KMS-11 (cell line): ENCODE data around the gene MCTP1.

ENCODE experiments used
- H2AFZ ChIP-seq: fragments of 200-600 bp; sonication (generic); 2 replicates; pipeline ENCODE4 v1.6.1; 2016; ENCODE audit warnings: antibody characterized with exemption, mixed run types, low read depth
- H3K27ac ChIP-seq: fragments of 200-600 bp; sonication (generic); 2 replicates; pipeline ENCODE4 v1.6.1; 2016; ENCODE audit warnings: mild to moderate bottlenecking, mixed run types
- H3K27me3 ChIP-seq: fragments of 200-600 bp; sonication (generic); 2 replicates; pipeline ENCODE4 v1.6.1; 2017; ENCODE audit warnings: mild to moderate bottlenecking, low read depth, mixed run types, moderate library complexity; ENCODE audit not compliant: insufficient read depth
- H3K36me3 ChIP-seq: fragments of 200-600 bp; sonication (generic); 2 replicates; pipeline ENCODE4 v1.6.1; 2017; ENCODE audit warnings: mild to moderate bottlenecking, mixed run types; ENCODE audit not compliant: insufficient read depth
- H3K4me1 ChIP-seq: fragments of 200-600 bp; sonication (generic); 2 replicates; pipeline ENCODE4 v1.6.1; 2016; ENCODE audit warnings: mild to moderate bottlenecking, low read depth, mixed run types; ENCODE audit not compliant: poor library complexity, severe bottlenecking
- H3K4me2 ChIP-seq: fragments of 200-600 bp; sonication (generic); 2 replicates; pipeline ENCODE4 v1.7.0; 2016; ENCODE audit warnings: mild to moderate bottlenecking, mixed run types
- H3K4me3 ChIP-seq: fragments of 200-600 bp; sonication (generic); IDR thresholded peaks from 2 replicates; pipeline ENCODE4 v1.6.1; 2017; ENCODE audit warnings: low read depth, low read length, mixed read lengths; ENCODE audit not compliant: insufficient read depth
- H3K79me2 ChIP-seq: fragments of 200-600 bp; sonication (generic); 2 replicates; pipeline ENCODE4 v1.6.1; 2016; ENCODE audit warnings: low read depth, mixed run types; ENCODE audit not compliant: insufficient read depth
- H3K9ac ChIP-seq: fragments of 200-600 bp; sonication (generic); 2 replicates; pipeline ENCODE4 v1.6.1; 2016; ENCODE audit warnings: mild to moderate bottlenecking, mixed run types
- H4K20me1 ChIP-seq: fragments of 200-600 bp; sonication (generic); 2 replicates; pipeline ENCODE4 v1.6.1; 2016; ENCODE audit warnings: mild to moderate bottlenecking, mixed run types; ENCODE audit not compliant: insufficient read depth
- CTCF ChIP-seq: fragments of 200-600 bp; sonication (generic); conservative IDR thresholded peaks from 2 replicates; pipeline ENCODE4 v1.6.1; 2017; ENCODE audit warnings: low read depth, mild to moderate bottlenecking, antibody characterized with exemption, low read length, moderate library complexity, mixed read lengths

MCTP1 gene

GRCh38 chr5:95159603-95160002 lies 125.3 kb downstream of the MCTP1 start:
- TF ChIP-seq CTCF, result no peak
- no peak overlapping the region for H2AFZ ChIP-seq
- H3K36me3 ChIP-seq, result no peaks in the 10 kb centered on the region
- H3K79me2 ChIP-seq, result no peaks in the 10 kb centered on the region
- no peak overlapping the region for H3K4me2 ChIP-seq
- no peaks in the 10 kb centered on the region for H3K27me3 ChIP-seq
- no peaks in the 10 kb centered on the region for H3K4me1 ChIP-seq
- H3K27ac ChIP-seq, result no peak overlapping the region
- H4K20me1 ChIP-seq, result no peaks in the 10 kb centered on the region
- H3K4me3 ChIP-seq, result no peak overlapping the region
- H3K9ac ChIP-seq, result no peak overlapping the region

- Histone ChIP-seq H3K4me2 (no peak overlapping the region), H3K27ac (no peak overlapping the region), H3K79me2 (no peaks in the 10 kb centered on the region), H3K9ac (no peak overlapping the region), H3K4me3 (no peak overlapping the region), H4K20me1 (no peaks in the 10 kb centered on the region), H3K27me3 (no peaks in the 10 kb centered on the region), H2AFZ (no peak overlapping the region), H3K36me3 (no peaks in the 10 kb centered on the region), H3K4me1 (no peaks in the 10 kb centered on the region)
- TF ChIP-seq CTCF, result no peak
These were observed 129.0 kb downstream of the MCTP1 start for GRCh38 chr5:95155888-95156287.

GRCh38 chr5:95153511-95153910 lies 131.4 kb downstream of the MCTP1 start:
- Histone ChIP-seq H3K4me3 (no peak overlapping the region), H3K79me2 (no peaks in the 10 kb centered on the region), H3K27me3 (no peaks in the 10 kb centered on the region), H4K20me1 (no peaks in the 10 kb centered on the region), H3K4me2 (no peak overlapping the region), H3K4me1 (no peaks in the 10 kb centered on the region), H3K36me3 (no peaks in the 10 kb centered on the region), H3K9ac (no peak overlapping the region), H2AFZ (no peak overlapping the region), H3K27ac (no peak overlapping the region)
- no peak for TF ChIP-seq CTCF

GRCh38 chr5:95152535-95152934 lies 132.4 kb downstream of the MCTP1 start:
- no peaks in the 10 kb centered on the region for H3K27me3 ChIP-seq
- H3K4me1 ChIP-seq, result no peaks in the 10 kb centered on the region
- no peak overlapping the region for H3K9ac ChIP-seq
- no peak overlapping the region for H3K27ac ChIP-seq
- no peak for TF ChIP-seq CTCF
- no peak overlapping the region for H2AFZ ChIP-seq
- no peak overlapping the region for H3K4me2 ChIP-seq
- no peaks in the 10 kb centered on the region for H3K79me2 ChIP-seq
- no peak overlapping the region for H3K4me3 ChIP-seq
- H4K20me1 ChIP-seq, result no peaks in the 10 kb centered on the region
- no peaks in the 10 kb centered on the region for H3K36me3 ChIP-seq

GRCh38 chr5:95152131-95152530 lies 132.8 kb downstream of the MCTP1 start:
- no peak overlapping the region for H3K4me2 ChIP-seq
- no peak overlapping the region for H3K9ac ChIP-seq
- no peak overlapping the region for H2AFZ ChIP-seq
- no peaks in the 10 kb centered on the region for H3K79me2 ChIP-seq
- TF ChIP-seq CTCF, result no peak
- H3K36me3 ChIP-seq, result no peaks in the 10 kb centered on the region
- H3K27ac ChIP-seq, result no peak overlapping the region
- no peak overlapping the region for H3K4me3 ChIP-seq
- no peaks in the 10 kb centered on the region for H3K27me3 ChIP-seq
- no peaks in the 10 kb centered on the region for H3K4me1 ChIP-seq
- no peaks in the 10 kb centered on the region for H4K20me1 ChIP-seq
